DMS79 treated with DMSO at 0.1 percent for 48 hours (cell line): ENCODE data around the gene ST7L.

Source experiments
- DNase-seq: peaks from one replicate; lab custom pipeline; 2025; lab: John Stamatoyannopoulos, UW

ST7L gene

GRCh38 chr1:112544751-112545150 is 74.2 kb downstream of the ST7L start:
- no peak for DNase-seq

- DNase-seq: no peak
Measured at GRCh38 chr1:112544011-112544688, 74.8 kb downstream of the ST7L start.

GRCh38 chr1:112542206-112542973 is 76.6 kb downstream of the ST7L start:
- no peak for DNase-seq

GRCh38 chr1:112541299-112541698 is 77.6 kb downstream of the ST7L start:
- DNase-seq: no peak

- DNase-seq: no peak
Measured at GRCh38 chr1:112540226-112540794, 78.6 kb downstream of the ST7L start.

- no peak for DNase-seq
Measured at GRCh38 chr1:112538883-112539282, 80.1 kb downstream of the ST7L start.

GRCh38 chr1:112537456-112537855 is 81.5 kb downstream of the ST7L start:
- DNase-seq: no peak

- no peak for DNase-seq
Measured at GRCh38 chr1:112536561-112536960, 82.4 kb downstream of the ST7L start.

GRCh38 chr1:112533029-112533428 is 85.9 kb downstream of the ST7L start:
- DNase-seq: no peak

GRCh38 chr1:112532064-112532463 is 86.9 kb downstream of the ST7L start:
- no peak for DNase-seq

- no peak for DNase-seq
Measured at GRCh38 chr1:112530832-112531231, 88.1 kb downstream of the ST7L start.

- no peak for DNase-seq
Measured at GRCh38 chr1:112529301-112529700, 89.6 kb downstream of the ST7L start.

- DNase-seq: no peak
Measured at GRCh38 chr1:112528076-112528475, 90.9 kb downstream of the ST7L start.

GRCh38 chr1:112527266-112528010 is 91.5 kb downstream of the ST7L start:
- no peak for DNase-seq

GRCh38 chr1:112524986-112525385 is 94.0 kb downstream of the ST7L start:
- DNase-seq: no peak

GRCh38 chr1:112524251-112524650 is 94.7 kb downstream of the ST7L start:
- DNase-seq: no peak

- DNase-seq: no peak
Measured at GRCh38 chr1:112522621-112523020, 96.3 kb downstream of the ST7L start.

- no peak for DNase-seq
Measured at GRCh38 chr1:112520166-112520565, 98.8 kb downstream of the ST7L start.

GRCh38 chr1:112518186-112518585 is 100.8 kb downstream of the ST7L start:
- DNase-seq: no peak

GRCh38 chr1:112517646-112518045 is 101.3 kb downstream of the ST7L start:
- DNase-seq: no peak

GRCh38 chr1:112517231-112517630 is 101.7 kb downstream of the ST7L start:
- no peak for DNase-seq

- no peak for DNase-seq
Measured at GRCh38 chr1:112516141-112516540, 102.8 kb downstream of the ST7L start.
